Limb (tissue), 2 donors: Measurements from ENCODE around the gene MATN4.

Experiments used
- DNase-seq, 2 donors: peaks; one replicate each; pipeline ENCODE4 v3.0.0-alpha.2; 2016; ENCODE audit errors: extremely low spot score in 2 of 2

The MATN4 gene

GRCh38 chr20:45341939-45342854, 34.1 kb upstream of the MATN4 start:
- DNase-seq = peak in 1 of 2 donors; percentile 58

GRCh38 chr20:45341579-45341938, 33.5 kb upstream of the MATN4 start:
- DNase-seq = no peak

GRCh38 chr20:45340951-45341350, 32.9 kb upstream of the MATN4 start:
- no peak for DNase-seq

GRCh38 chr20:45340236-45340847, 32.2 kb upstream of the MATN4 start:
- DNase-seq = no peak

GRCh38 chr20:45339799-45340198, 31.7 kb upstream of the MATN4 start:
- DNase-seq = no peak

GRCh38 chr20:45339084-45339483, 31.0 kb upstream of the MATN4 start:
- no peak for DNase-seq

GRCh38 chr20:45338121-45339030, 30.3 kb upstream of the MATN4 start:
- DNase-seq = no peak

- DNase-seq = no peak
These were observed 29.4 kb upstream of the MATN4 start for GRCh38 chr20:45337367-45338120.

GRCh38 chr20:45336530-45337366, 28.6 kb upstream of the MATN4 start:
- DNase-seq = no peak

- DNase-seq = no peak
These were observed 22.4 kb upstream of the MATN4 start for GRCh38 chr20:45330476-45330875.

- DNase-seq = no peak
These were observed 21.6 kb upstream of the MATN4 start for GRCh38 chr20:45329497-45330319.

- no peak for DNase-seq
These were observed 20.4 kb upstream of the MATN4 start for GRCh38 chr20:45328451-45328850.

- DNase-seq = no peak
These were observed 17.3 kb upstream of the MATN4 start for GRCh38 chr20:45325371-45325770.

GRCh38 chr20:45323731-45324130, 15.6 kb upstream of the MATN4 start:
- DNase-seq = no peak

GRCh38 chr20:45322952-45323383, 14.9 kb upstream of the MATN4 start:
- DNase-seq = no peak

- no peak for DNase-seq
These were observed 13.0 kb upstream of the MATN4 start for GRCh38 chr20:45320948-45321595.

- no peak for DNase-seq
These were observed 10.8 kb upstream of the MATN4 start for GRCh38 chr20:45318948-45319347.

- no peak for DNase-seq
These were observed 10.4 kb upstream of the MATN4 start for GRCh38 chr20:45318386-45318939.

GRCh38 chr20:45317826-45318225, 9.7 kb upstream of the MATN4 start:
- DNase-seq = no peak
